T follicular helper cell (primary cell): ENCODE results near the gene PDE10A.
"Not testable (repeated sequence)": the region's sequence is repeated elsewhere in the genome, so short reads cannot be mapped to it uniquely, and the experiment has no call there.

ENCODE experiments used
- DNase-seq: peaks from one replicate; pipeline ENCODE4 v3.0.0-alpha.2; 2020; ENCODE audit warnings: low read depth

PDE10A gene

DNA sequence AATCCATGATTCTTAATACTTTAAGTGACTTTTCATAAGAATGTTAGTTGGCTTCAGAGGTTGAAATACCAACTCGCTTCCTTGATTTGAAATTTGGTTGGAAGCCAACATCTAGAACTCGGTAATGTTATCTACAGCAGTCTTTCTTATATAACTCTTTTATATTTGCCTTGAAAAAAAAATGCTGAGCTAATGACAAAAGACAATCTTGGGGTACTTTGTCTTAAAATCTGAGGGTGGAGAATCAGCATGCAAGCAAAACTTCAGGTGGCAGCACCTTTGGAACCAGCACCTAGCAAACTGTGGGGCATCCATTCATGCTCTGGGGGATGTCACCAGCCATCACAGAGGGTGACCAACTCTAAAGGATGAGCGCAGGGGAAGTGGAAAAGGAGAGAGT, 76.3 kb downstream of the PDE10A start:
- no peak for DNase-seq

DNA sequence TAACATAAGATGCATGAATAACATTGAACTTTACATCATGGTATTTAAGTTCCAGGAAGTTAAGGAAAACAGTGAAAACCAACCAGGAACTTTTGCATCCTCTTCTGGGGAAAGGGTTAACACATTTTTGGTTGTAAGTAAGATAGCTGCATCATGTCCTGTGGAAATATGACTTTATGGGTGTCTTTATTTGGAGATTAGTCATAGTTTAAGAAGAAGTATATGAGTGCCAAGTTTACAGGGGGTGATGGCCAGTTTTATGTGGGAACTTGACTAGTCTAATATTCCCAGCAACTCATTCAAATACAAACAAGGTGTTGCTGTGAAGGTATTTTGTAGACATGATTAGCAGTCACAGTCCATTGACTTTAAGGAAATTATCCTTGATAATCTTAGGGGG, 78.0 kb downstream of the PDE10A start:
- no peak for DNase-seq

DNA sequence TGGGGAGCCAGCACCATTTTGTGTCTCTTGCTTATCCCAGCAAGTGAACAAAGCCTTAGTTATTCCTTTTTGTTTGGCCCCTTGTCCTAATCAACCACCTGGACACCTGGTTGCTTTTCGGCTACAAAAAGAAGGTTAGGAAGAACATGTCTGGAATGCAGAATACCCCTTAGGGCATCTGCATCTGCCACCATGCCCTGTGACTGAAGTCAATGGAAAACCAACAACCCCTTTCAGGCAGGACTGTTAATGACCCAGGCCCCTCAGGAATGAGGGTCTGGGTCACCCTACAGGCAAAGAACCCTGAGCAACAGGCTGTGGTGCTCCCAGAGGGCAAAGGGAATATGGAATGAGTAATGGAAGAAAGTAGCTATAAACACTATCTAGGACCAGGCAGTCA, 78.5 kb downstream of the PDE10A start:
- DNase-seq = no peak

DNA sequence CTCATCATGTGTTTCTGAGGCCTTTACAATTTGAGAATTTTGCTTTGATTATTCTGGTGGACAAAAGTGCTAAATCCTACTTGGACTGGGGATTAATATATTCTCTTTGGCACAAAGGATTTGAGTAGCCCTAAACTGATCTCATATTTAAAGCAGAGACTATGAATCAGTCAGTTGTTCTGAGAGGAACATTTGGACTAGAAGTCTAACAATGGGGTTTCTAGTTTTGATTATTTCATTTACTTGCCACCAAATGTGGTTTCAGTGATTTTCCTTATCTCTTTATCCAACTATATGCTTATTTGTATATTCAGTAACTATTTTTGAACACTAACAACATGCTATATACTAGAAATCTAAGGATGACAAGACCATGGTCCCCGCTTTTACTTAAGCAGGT, 81.4 kb downstream of the PDE10A start:
- no peak for DNase-seq

DNA sequence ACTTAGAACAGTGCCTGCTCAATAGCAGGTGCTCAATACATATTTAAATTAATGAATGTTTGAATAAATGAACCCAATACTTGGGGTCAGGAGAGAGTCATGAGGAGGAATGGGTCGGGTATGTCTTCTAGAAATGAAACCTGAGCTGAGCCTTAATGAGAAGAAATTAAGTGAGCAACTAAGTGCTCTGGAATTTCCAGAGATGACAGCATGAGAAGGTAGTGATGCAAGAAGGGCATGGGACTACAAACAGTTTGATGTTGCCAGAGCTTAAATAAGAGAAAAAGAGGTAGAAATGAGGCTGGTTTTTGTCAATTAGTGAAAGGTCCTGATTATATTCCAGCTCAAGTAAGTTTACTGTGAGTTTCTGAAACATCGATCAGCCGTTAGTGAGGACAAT, 82.9 kb downstream of the PDE10A start:
- no peak for DNase-seq

DNA sequence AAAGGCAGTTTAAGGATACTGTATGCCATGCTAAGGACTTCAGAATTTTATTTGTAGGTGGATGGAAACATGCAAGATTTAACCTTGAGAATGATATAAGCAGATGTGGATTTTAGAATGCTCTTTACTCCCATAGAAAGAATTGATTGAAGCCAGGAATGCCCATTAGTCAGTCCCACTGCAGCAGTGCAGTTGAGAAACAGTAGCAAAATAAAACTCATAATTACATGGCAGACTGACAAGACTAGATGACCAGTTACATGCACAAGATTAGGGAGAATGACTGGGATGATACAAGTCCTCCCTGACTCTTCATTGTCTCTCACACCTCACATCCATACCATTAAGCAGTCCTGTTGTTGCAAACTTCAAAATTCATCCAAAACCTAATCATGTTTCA, 83.9 kb downstream of the PDE10A start:
- DNase-seq = no peak

DNA sequence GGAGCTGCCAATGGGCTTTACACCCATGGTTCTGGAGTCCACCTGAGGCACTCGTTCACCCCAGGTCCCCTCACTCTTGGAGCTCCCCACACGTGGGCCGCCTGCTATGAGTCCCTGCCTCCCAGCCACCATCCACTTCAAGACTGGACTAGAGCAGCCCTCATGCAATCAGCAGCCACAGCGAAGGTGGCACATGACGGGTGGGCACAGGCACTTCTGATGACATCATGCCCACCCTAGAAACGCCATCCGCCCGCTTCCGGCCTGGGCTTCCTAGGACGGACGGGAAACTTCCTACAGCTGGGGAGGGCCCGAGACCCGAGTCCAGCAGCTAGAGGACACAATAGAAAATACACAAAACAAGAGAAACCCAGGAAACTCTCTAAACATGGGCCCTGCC, 85.5 kb downstream of the PDE10A start:
- no peak for DNase-seq

DNA sequence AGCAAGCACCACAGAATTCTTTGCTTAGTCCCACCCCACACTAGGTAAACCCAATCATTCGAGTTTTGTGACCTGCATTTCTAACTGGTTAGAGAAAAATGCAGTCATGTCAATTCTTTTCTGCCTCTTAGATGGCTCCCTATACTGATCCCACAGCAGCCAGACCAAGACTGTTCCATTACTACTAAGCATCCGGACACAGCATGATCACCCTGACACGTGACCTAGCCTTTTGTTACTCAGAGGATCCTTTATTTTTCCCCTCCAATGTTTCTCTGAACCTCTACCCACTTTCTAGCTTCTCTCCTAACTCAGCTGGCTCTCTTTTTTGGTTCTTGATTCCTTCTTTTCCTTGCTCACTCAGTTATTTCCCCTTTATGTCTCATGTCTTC, 87.9 kb downstream of the PDE10A start:
- no peak for DNase-seq

DNA sequence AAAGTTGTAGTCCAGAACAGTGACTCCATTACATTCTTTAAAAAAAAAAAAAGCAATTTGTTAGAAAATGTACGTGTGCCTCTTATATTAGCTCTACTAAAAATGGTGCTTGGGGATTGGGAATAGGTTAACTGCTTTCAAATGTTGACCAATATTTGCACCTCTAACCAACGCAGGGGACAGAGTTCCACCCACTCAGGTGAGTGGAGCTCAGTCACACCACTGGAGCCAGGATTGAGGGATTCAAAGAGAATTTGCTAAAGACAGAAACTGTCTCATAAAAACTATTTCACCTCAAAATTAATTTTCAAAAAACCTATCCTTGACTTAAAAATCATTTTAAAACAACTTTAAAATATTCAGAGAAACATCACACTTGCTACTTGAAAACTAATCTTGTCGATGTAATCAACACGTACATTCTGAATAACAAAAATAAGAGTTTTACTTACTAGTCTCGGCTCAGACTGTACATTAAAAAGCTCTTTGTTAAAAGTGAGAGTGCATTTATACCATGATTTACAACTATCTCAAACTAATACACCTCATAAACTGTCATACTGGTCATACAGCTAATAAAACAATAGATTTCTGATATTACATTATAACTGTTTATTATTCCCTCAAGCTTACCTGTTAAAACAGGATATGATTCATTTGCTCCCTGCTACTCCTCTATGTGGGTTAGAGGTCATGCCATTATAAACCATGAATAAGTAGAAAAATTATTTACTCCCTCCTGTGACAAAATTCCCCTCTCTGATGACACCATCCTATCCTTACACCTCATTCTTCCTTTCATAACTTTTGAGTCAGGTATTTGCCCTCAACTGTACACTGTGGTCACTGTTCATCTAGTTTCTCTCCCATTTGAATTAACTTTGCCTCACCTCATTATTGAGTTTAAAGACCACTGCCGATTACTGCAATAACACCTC, 88.6 kb downstream of the PDE10A start:
- no peak for DNase-seq

DNA sequence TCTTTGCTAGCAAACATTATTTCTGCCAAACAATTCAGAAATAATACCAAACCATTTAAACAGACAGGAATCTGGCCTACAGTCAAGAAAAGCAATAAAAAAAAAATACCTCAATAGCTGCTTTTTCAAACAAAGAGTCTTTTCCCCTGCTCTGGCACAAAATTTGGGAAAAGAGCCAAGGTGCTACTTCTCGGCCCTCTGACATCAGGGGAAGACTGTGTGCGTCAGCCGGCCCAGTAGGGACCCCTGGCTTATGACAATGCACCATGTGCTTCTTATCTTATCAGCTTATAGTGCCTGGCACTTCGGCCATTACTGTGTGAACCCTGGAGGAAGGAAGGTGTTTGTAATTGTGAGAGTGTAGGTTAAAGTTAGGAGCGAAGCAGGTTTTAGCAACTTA, 89.4 kb downstream of the PDE10A start:
- no peak for DNase-seq

DNA sequence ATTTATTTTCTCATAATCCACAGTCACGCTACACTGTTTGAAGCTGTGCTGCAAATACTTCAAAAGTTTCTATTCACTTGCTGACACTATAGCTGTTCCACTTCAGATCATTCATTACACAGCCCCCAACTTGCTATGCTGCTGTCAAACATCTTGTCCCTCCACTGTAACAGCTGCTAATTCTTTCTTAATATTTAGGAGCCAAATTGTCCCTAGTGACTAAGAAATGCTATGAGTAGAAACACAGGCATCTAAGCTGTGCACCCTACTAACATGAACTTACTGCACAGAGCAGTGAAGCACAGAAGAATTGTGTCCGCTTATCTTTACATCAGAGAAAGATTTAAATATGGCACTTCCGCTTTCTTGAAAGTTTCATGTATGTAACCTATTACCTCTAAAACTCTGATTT, 91.3 kb downstream of the PDE10A start:
- DNase-seq = no peak

DNA sequence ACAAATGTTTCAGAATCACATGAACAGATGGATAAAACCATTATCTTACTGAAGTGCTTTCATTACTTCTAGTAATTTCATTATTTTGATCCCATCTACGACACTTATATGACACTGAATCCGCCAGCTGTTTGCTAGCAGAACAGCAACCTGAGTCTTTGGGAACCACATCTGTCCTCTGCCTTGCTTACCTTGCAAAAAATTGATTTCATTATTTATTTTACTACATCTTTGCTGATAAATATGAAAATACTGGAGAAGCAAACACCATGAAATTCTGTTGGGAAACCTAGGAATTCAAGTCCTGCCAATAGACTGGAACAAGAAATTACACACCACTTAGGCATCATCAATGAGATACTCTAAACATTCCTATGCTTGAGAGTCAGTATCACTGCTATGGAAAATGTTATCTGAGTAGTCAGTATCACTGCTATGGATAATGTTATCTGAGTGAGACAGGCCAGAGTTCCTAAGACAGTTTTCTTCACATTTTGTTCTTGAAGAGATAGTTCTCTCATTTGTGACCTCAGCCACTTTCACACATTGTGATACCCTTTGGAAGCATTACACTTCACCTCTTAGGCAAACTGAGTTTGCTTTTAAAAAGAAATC, 91.9 kb downstream of the PDE10A start:
- no peak for DNase-seq

DNA sequence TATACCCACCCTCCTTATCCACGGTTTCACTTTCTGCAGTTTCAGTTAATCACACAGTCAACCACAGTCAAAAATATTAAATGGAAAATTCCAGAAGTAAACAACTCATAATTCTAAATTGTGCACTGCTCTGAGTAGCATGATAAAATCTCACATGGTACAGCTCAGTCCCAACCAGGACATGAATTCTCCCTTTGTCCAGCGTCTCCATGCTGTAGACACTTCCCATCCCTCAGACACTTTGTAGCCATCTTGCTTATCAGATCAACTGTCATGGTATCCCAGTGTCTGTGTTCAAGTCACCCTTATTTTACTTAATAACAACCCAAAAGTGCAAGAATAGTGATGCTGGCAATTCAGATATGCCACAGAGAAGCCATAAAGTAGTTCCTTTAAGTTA, 94.7 kb downstream of the PDE10A start:
- no peak for DNase-seq

DNA sequence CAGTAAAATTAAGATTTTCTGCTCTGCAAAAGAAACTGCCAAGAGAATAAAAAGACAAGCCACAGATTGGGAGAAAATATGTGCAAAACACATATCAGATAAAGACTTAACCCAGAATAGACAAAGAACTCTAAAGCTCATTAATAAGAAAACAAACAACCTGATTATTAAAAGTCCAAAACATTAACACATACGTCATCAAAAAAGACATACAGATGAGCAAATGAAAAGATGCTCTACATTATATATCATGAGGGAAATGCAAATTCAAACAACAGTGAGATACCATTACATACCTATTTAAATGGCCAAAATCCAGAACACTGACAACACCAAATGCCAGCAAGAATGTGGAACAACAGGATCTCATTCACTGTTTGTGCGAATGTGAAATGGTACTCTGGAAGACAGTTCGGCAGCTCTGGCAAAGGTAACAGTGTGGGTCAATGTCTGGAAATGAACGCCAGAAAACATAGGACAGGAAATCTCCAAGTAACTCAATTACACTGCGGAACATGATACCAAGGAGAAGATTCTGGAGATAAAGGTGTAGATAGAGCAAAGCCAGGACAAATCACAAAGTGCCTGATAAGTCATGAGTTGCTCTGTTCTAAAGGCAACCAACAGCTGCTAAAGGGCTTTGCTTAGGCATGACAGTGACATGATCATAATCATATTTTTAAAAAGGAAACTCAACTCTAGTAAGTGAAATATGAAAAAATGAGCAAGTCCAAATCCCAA, 96.8 kb downstream of the PDE10A start:
- DNase-seq = no peak

DNA sequence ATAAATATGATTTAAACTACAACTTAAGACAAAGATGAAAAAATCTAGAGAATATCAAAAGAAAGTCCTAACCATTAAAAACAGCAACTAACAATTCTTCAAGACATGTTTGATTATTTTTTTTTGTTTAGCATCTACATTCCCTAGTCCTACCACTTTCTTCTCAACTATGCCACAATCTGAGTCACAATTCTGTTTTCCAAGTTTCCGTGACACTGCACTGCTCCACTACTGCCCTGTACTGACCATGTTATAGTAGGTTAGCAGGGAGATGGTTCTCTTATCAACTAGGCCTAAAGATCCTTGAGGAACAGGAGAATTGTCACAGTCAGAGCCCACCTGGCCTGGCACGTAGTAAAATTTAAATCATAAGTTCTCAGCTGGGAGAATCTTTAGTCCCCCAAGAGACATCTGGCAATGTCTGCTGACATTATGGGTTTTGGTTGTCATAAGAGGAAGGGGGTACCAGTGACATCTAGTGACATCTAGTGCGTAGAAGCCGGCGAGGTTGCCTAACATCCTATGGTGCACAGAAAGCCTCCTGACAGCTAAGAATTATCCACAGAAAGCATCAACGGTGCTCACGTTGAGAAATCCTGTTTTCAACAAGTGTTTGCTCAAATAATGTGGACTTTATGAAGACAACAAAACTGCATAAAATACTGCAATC, 100.5 kb downstream of the PDE10A start:
- no peak for DNase-seq

DNA sequence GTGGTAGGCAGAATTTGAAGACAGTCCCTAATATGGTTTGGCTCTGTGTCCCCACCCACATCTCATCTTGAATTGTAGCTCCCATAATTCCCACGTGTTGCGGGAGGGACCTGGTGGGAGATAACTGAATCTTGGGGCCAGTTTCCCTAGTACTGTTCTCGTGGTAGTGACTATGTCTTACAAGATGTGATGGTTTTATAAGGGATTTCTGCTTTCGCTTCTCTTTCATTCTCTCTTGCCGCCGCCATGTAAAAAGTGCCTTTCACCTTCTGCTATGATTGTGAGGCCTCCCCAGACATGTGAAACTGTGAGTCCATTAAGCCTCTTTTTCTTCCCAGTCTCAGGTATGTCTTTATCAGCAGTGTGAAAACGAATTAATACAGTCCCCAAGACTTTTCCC, 103.4 kb downstream of the PDE10A start:
- no peak for DNase-seq

DNA sequence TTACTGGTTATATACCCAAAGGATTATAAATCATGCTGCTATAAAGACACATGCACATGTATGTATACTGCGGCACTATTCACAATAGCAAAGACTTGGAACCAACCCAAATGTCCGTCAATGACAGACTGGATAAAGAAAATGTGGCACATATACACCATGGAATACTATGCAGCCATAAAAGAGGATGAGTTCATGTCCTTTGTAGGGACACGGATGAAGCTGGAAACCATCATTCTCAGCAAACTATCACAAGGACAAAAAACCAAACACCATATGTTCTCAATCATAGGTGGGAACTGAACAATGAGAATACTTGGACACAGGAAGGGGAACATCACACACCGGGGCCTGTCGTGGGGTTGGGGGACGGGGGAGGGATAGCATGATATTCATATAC, 104.9 kb downstream of the PDE10A start:
- DNase-seq = not testable (repeated sequence)

DNA sequence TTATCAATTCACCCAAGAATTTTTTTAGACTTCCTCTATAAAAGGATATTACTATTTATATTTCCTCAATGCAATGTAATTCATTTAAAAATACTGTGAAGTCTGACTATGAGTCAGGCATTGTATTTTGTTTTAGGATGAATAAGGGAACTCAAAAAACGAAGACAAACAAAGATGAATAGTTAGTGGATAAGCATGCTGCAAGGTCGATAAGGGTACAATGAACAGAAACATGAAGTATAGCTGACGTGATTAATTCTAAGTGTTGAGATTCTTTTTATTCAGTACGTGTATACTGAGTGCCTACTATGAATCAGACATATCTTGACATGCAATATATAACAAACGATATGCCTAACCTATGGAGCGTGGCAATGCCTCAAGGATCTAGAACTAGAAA, 105.4 kb downstream of the PDE10A start:
- no peak for DNase-seq

DNA sequence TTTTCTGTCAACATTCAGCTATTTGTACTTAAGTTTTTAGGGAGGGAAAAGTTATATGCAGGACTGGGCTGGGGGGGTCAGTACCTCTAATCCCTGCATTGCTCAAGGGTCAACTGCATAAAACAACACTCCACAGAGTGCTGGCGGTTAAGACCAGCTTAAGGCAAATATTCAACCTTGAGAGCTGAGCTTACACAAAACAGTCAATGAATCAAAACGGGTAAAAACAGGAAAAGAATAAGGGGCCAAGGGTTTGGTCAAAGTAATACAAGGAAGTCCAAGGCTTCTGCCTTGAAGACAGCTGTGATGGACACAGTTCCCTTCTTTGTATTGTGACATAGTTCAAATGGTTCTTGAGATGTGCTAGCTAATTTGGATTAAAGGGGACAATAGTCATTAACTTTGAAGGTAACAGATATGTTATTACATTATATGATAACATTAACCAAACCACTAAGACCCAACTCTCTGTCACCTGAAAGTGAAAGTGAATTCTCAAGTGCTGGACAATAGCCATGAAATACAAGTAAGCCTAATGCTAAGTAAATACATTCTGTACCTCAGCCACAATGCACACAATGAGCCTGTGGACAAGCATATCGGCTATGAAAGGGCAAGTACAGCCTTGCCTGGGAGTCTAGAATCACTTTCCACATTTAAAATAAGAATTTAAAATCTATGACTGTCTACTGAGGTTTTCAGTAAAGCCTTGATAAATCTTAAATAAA, 106.8 kb downstream of the PDE10A start:
- no peak for DNase-seq

DNA sequence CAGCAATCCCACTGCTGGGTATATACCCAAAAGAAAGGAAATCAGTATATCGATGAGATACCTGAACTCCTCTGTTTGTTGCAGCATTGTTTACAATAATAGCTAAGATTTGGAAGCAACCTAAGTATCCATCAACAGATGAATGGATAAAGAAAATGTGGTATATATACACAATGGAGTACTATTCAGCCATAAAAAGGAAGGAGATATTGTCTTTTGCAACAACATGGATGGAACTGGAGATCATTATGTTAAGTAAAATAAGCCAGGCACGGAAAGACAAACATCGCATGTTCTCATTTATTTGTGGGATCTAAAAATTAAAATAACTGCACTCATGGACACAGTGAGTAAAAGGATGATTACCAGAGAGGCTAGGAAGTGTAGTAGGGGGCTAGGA, 108.4 kb downstream of the PDE10A start:
- DNase-seq = not testable (repeated sequence)

DNA sequence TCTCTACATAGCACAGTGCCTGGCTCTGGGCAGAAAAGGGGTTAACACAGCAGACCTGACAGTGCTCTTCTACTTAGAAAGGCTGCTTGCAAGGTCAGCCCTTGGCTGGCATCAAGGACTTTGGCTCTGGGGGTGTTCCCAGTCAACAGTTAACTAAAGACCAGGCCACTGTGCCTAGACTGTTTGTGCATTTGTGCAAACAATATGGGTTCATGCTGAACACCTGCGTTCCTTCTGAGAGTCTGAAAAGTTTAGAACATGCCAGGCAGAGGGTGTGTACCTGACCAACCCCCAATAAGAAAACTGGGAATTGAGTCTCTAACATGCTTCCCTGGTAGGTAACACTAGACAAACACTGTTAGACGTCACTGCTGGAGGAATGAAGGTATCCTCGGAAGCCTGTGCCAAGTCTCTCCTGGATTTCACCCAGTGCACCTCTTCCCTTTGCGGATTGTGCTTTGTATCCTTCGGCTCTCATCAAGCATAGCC, 110.7 kb downstream of the PDE10A start:
- no peak for DNase-seq
